HG02763 (cell line): Measurements from ENCODE around the gene DNAAF2.
"Not testable (repeated sequence)": the region's sequence is repeated elsewhere in the genome, so short reads cannot be mapped to it uniquely, and the experiment has no call there.

Source experiments
- ATAC-seq: cut with Tn5 transposase; IDR thresholded peaks from one replicate; pipeline ENCODE4 v1.9.1; 2021; ENCODE audit warnings: mild to moderate bottlenecking, moderate library complexity; ENCODE audit not compliant: unreplicated experiment

Gene DNAAF2

DNA sequence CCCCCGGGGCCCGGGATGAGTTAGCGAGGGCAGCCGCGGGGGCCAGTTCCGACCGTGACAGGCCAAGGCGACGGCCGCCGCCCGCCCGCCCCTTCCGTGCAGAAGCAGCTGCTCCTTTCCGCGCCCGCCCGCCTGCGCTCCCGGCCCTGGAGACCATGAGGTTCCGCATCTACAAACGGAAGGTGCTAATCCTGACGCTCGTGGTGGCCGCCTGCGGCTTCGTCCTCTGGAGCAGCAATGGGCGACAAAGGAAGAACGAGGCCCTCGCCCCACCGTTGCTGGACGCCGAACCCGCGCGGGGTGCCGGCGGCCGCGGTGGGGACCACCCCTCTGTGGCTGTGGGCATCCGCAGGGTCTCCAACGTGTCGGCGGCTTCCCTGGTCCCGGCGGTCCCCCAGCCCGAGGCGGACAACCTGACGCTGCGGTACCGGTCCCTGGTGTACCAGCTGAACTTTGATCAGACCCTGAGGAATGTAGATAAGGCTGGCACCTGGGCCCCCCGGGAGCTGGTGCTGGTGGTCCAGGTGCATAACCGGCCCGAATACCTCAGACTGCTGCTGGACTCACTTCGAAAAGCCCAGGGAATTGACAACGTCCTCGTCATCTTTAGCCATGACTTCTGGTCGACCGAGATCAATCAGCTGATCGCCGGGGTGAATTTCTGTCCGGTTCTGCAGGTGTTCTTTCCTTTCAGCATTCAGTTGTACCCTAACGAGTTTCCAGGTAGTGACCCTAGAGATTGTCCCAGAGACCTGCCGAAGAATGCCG is 13.7 kb downstream of the DNAAF2 start:
- ATAC-seq = peak; percentile 25

DNA sequence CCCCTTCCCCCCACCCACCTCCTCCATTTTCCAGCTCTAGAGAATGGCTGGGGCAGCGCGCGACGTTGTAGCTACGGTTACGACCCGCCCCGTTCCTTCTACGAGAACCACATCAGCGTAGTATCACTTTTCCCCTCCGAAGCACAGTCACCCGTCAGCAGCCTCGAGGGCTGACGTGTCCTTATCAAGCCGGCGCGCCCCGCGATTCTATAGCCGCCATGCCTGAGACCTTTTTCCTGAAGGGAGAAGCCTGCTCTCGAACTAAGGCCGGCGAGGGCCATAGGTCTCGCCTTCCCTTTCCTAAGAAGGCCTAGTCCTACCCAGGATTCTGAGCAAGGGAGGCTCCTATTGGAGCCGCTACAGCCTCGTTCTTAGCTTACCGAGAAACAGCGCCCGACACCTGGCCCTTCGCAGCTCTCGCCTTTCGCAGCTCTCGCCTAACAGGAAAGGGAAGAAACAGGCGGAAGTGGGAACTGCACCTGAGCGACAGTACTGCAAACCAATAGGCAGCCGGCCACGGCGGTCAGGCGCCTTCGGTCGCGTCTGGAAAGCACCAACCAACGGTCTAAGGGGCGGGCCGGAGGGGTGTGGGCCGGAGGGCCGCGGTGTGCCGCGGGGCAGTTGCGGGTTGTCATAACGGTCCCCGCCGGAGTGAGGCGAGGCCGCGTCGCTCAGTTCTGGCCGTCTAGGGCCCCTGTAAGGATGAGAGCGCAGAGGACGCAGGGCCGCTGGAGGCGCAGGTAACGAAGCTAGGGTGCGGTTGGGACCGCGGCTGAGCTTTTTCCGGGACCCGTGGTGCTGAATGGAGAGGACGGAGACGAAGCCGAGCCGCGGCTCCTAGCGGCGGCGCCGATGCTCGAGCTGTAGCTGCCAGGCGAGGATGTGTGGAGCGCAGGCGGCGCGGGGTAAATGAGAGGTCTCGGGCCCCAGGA is 14.6 kb downstream of the DNAAF2 start, which contains the start of the genes MGAT2 and RPL36AL:
MGAT2 (plus strand) TSS at position 618 of the 932 bp plus-strand sequence. CDS start 470 bp downstream, outside the sequence.
RPL36AL (minus strand) TSS at position 445 of the 932 bp plus-strand sequence. CDS start 1,522 bp downstream, outside the sequence.
- ATAC-seq = peak; percentile 94

- no peak for ATAC-seq
These were observed 15.3 kb downstream of the DNAAF2 start for GRCh38 chr14:49619730-49620129.

DNA sequence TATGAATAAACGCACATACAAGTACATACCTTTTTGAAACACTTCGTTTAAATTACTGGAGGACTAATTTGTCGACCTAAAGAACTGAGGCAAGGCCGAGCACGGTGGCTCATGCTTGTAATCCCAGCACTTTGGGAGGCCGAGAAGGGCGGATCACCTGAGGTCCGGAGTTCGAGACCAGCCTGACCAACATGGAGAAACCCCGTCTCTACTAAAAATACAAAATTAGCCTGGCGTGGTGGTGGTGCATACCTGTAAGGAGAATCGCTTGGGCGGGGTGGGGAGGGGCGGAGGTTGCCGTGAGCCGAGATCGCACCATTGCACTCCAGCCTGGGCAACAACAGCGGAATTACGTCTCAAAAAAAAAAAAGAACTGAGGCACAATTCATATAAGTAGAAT is 15.8 kb downstream of the DNAAF2 start:
- not testable (repeated sequence) for ATAC-seq

GRCh38 chr14:49617852-49618519 is 17.1 kb downstream of the DNAAF2 start:
- no peak for ATAC-seq

GRCh38 chr14:49615776-49616175 is 19.3 kb downstream of the DNAAF2 start:
- ATAC-seq = no peak

DNA sequence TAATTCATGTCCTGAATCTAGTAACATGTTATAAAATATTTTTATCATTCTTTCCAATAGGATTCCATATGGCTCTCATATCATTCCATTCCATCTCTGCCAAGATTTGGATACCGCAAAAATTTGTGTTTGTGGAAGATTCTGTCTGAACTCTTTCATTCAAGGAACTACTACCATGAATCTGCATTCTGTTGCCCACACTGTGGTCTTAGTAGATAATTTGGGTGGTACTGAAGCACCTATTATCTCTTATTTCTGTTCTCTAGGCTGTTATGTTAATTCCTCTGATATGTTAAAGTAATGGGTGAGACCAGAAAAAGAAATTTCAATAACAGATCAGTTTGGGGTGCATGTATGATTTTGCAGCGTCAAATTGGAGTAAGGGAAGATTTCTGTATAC is 20.8 kb downstream of the DNAAF2 start:
- no peak for ATAC-seq

DNA sequence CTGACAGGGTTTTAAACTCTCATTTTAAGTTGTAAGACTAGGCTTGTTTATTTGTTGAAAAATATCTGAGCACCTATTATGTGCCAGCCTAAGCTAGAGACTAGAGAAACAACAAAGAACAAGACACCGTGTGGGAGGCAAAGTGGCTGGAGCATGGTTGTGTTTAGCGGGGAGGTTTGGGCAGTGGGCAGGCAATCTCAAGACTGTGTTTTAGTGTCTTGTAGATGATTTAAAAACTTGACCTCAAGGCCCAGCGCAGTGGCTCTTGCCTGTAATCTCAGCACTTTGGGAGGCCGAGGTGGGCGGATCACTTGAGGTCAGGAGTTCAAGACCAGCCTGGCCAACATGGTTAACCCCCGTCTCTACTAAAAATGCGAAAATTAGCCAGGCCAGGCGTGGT is 22.4 kb downstream of the DNAAF2 start:
- ATAC-seq = no peak

GRCh38 chr14:49612251-49612650 is 22.8 kb downstream of the DNAAF2 start:
- ATAC-seq = no peak

GRCh38 chr14:49607583-49607982 is 27.5 kb downstream of the DNAAF2 start:
- ATAC-seq = no peak

DNA sequence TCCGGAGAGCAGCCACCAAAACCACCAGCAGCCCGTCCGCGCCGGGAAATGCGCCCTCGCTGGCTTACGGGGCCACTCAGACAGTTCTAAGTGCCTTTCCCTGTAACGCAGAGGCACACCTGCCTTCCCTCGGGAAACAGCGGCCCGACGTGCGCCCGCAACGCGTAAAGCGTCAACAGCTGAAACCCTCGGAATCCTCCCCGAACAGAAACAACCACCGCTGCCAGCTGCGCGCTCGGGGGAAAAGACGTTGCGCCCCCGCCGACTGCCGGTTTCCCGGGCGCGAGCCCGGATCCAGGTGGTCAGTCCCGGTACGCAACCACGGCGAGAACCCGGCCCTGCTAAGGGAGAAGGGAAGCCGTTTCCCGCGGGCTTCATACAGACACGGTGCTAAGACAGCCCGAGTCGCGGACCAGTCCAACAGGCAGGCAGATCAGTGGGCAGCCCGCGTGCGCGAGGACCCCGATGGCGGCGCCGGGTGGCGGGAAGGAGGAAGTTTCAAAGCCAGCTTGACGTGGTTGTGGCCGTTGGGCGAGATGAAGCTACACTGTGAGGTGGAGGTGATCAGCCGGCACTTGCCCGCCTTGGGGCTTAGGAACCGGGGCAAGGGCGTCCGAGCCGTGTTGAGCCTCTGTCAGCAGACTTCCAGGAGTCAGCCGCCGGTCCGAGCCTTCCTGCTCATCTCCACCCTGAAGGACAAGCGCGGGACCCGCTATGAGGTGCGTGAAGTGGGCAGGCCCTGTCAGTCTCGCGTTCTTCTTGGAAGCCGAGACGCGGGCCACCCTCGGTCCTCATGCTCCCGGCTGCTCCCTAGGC is 36.4 kb downstream of the DNAAF2 start, which contains the start of gene LRR1:
LRR1 (plus strand) TSS at position 456 of the 816 bp plus-strand sequence; CDS start at position 537, 81 bp downstream.
- peak; percentile 51 for ATAC-seq

DNA sequence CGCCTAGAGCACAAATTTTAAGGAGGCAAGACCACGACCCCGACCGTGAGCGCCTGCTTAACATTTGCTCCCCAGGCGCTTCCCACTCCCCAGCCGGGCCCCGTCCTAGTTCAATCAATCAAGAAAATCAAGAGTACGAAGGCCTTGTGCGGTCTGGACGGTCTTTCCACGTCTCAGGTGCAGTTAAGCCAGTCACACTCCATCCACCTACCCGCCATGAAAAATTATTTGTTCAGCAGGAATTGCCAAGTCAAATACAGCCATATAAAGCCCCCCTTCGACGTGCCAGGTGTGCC is 36.9 kb downstream of the DNAAF2 start:
- ATAC-seq = no peak

DNA sequence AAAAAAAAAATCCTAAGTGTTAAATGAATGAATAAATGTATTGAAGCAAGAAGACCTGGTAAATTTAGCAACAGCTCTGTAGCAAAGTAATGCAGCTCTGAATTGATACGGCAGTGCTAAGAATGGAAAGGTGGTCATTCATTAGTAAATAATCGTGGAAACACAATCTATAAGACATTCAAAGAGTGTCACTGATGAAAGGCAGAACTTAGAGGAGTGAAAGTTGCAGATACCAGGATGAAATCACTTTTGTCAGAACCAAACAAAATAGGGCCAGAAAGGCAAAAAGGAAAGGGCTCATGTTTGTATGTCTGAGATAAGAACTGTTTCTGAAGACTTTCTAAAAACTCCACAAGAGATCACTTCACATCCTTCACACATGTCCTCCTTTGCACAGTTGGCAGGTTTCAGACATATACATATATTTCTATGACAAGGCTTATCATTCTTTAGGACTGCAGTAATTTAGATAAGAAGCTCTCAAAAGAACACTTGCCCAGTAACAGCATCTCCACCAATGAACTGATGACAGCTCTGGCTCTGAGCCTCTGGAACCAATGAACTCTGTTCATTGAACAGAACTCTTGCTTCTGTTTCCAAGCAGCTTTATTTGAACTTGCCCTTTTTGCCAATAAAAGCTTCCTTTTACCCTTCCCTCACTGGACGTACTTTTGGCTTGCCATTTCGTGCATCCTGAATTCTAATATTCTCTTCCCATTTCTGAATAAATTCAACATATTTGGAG is 40.5 kb downstream of the DNAAF2 start:
- no peak for ATAC-seq

GRCh38 chr14:49593016-49593415 is 42.0 kb downstream of the DNAAF2 start:
- ATAC-seq = no peak

DNA sequence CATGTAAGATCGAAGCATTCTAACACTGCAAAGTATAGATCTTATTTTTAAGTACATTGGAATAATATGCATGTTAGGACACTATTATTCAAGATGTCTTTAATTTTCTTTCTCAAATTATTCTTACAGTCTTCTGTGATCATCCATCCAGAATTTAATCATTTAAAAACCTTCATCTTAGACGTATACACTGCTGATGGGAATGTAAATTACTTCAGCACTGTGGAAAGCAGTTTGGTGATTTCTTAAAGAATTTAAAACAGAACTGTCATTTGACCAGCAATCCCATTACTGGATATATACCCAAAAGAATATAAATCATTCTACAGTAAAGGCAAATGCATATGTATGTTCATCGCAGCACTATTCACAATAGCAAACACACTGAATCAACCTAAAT is 45.7 kb downstream of the DNAAF2 start:
- ATAC-seq = no peak

DNA sequence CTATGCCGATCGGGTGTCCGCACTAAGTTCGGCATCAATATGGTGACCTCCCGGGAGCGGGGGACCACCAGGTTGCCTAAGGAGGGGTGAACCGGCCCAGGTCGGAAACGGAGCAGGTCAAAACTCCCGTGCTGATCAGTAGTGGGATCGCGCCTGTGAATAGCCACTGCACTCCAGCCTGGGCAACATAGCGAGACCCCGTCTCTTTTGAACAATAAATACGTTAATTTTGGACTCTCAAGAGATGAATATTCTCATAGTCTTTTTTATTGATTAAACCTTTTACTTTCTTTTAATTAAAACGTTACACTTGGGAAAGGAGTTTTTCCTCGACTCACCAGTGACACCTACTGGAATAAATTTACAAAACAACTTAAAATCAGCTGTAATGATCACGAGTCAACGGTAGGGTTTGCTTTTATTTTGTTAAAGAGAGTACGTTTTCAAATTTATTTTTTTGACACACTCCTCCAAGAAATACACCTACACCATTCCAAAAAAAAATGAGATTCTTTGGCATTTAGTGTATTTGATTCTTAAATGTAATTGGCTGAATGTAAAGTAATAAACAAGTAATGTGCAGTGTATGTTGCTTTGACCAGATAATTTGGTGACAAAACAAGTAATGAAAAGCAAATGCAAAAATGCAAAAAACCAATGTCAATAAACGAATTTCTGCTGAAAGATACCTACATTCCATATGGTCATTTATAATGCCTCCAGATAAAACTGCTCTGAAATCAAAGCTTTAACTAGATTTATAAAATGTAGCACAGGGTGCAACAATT is 48.2 kb downstream of the DNAAF2 start:
- ATAC-seq = peak; percentile 31

- peak; percentile 89 for ATAC-seq
These were observed 49.0 kb downstream of the DNAAF2 start, which contains the start of gene RPS29 for GRCh38 chr14:49585803-49586672. TSS of gene RPS29 (minus strand) at chr14:49586380. CDS start at chr14:49586346, 34 bp downstream.
